Liver (tissue), 10 donors: Measurements from ENCODE around the gene RNF10. TPM values are rescaled to one million over a fixed set of nuclear protein-coding genes. Genes with fewer than 3 reads are reported as not detected.

Experiments used
- DNase-seq: peaks from one replicate; pipeline ENCODE4 v3.0.0-alpha.2; 2017; ENCODE audit warnings: low spot score
- H3K27ac ChIP-seq, 2 donors: one replicate each; pipeline ENCODE4 v1.7.0; 2013; ENCODE audit warnings: inconsistent platforms in 2 of 2, low read length in 2 of 2, control low read depth in 1 of 2, low read depth in 1 of 2, mild to moderate bottlenecking in 1 of 2
- H3K27me3 ChIP-seq, 4 donors: one replicate each; pipeline versions ENCODE4 v1.6.1 to v1.7.0; 2013; ENCODE audit warnings: low read length in 3 of 4, inconsistent platforms in 1 of 4, mild to moderate bottlenecking in 1 of 4, moderate library complexity in 1 of 4; ENCODE audit not compliant: control insufficient read depth in 4 of 4, insufficient read depth in 4 of 4
- H3K36me3 ChIP-seq, 4 donors: one replicate each; pipeline versions ENCODE4 v1.6.1 to v1.7.0; 2013; ENCODE audit warnings: low read length in 3 of 4, mild to moderate bottlenecking in 3 of 4, low read depth in 1 of 4, moderate library complexity in 1 of 4; ENCODE audit not compliant: control insufficient read depth in 4 of 4, insufficient read depth in 3 of 4
- H3K4me1 ChIP-seq, 4 donors: one replicate each; pipeline versions ENCODE4 v1.6.1 to v1.7.0; 2013; ENCODE audit warnings: low read length in 3 of 4, mild to moderate bottlenecking in 3 of 4, moderate library complexity in 1 of 4; ENCODE audit not compliant: control insufficient read depth in 4 of 4, insufficient read depth in 4 of 4
- H3K4me3 ChIP-seq, 3 donors: one replicate each; pipeline versions ENCODE4 v1.6.1 to v1.7.0; 2013; ENCODE audit warnings: low read length in 3 of 3, control low read depth in 1 of 3, low read depth in 1 of 3, mild to moderate bottlenecking in 1 of 3
- H3K9ac ChIP-seq, 2 donors: one replicate each; pipeline ENCODE4 v1.7.0; 2013; ENCODE audit warnings: low read length in 2 of 2, mild to moderate bottlenecking in 2 of 2, moderate library complexity in 2 of 2, control low read depth in 1 of 2, low read depth in 1 of 2
- H3K9me3 ChIP-seq, 4 donors: one replicate each; pipeline versions ENCODE4 v1.6.1 to v1.7.0; 2013; ENCODE audit warnings: low read length in 3 of 4; ENCODE audit not compliant: control insufficient read depth in 4 of 4
- HNF4G ChIP-seq: IDR thresholded peaks from 2 replicates; pipeline ENCODE4 v1.6.1; 2016; ENCODE audit warnings: antibody characterized with exemption
- JUND ChIP-seq, 2 donors: IDR thresholded peaks; 2 replicates each; pipeline ENCODE4 v1.6.1; 2016; ENCODE audit warnings: antibody characterized with exemption in 2 of 2
- SP1 ChIP-seq: IDR thresholded peaks from 2 replicates; pipeline ENCODE4 v1.6.1; 2018; ENCODE audit warnings: antibody characterized with exemption, mild to moderate bottlenecking
- WGBS: extraction: QIAGEN DNeasy Blood & Tissue Kit; methylation state at CpG from one replicate; pipeline ENCODE4 v1.1.7; 2013; 5-methylcytosine and 5-hydroxymethylcytosine counted together
- polyA plus RNA-seq, 2 donors: library from polyadenylated mRNA; stranded (reverse) in 1 of 2; unstranded in 1 of 2; fragments of 200-250 nt in 1 of 2; fragments of >200 nt in 1 of 2; fragmentation: Nextera tagmentation in 1 of 2; extraction: Ambion mirVana in 1 of 2; gene quantifications; one replicate each; pipeline versions ENCODE4 v1.2.1 to v1.2.3, GENCODE V29; 2013 to 2015
- small RNA-seq: library from RNA; depleted of rRNA; stranded (forward); fragments of <200 nt; gene quantifications from one replicate; pipeline ENCODE3, GENCODE V24; 2014
- total RNA-seq, 2 donors: library from RNA; depleted of rRNA; stranded (reverse); fragments of >200 nt; gene quantifications; one replicate each; pipeline ENCODE4 v1.2.3, GENCODE V29; 2014
- TF ChIP-seq, protein P1 (sequence below): IDR thresholded peaks from 2 replicates; pipeline ENCODE4 v1.6.1; 2016; ENCODE audit warnings: antibody characterized with exemption
- donor health status: healthy.
- donor health status: healthy.
- donor health status: healthy.
- donor health status: healthy.
- donor health status: healthy.

Gene RNF10
- total and polyA plus RNA-seq, 4 donors = 48.0 to 157 (median 75.6) TPM

DNA sequence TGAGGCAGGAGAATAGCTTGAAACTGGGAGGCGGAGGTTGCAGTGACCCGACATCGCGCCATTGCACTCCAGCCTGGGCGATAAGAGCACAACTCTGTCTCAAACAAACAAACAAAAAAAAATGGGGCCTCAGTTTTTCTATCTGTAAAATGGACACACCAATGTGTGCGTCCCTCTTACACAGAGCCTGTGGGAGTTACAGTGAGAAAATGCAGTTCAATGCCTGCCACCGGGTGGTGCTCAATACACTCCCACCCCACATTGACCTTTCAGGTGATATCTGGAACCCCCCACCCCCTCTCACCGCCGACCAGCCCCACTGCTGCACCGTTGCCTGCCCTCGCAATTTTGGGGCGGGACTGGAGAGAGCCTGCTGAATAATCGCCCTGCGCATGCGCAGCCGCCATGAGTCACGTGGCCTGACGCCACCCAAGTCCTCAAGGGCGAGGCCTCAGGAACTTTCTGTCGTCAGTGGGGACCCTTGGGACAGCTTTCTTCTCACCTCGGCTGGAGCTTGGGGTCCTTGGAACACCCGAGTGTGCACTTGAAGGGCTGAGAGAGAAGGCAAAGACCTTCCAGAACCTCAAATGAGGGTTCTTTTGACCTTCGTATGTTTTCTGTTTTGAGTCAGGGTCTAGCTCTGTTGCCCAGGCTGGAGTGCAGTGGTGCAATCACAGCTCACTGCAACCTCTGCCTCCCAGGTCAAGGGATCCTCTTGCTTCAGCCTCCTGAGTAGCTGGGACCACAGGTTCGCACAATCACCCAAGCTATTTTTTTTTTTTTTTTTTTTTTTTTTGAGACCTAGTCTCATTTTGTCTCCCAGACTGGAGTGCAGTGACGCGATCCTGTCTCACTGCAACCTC is 91.6 kb downstream of the RNF10 start:
- no peak overlapping the region for H3K4me3 ChIP-seq
- H3K36me3 ChIP-seq = no peaks in the 10 kb centered on the region
- no peak overlapping the region for H3K9ac ChIP-seq
- no peaks in the 10 kb centered on the region for H3K27me3 ChIP-seq
- H3K27ac ChIP-seq = no peak overlapping the region
- WGBS = 85% methylated on average over 26 of the region's 26 CpGs
- no peak for DNase-seq
- H3K4me1 ChIP-seq = no peaks in the 10 kb centered on the region
- no peaks in the 10 kb centered on the region for H3K9me3 ChIP-seq
- TF ChIP-seq HNF4G = no peak
- no peak for TF ChIP-seq SP1
- TF ChIP-seq JUND (IDR thresholded peaks at IDR 0.05) = no peak
- TF ChIP-seq, protein P1, sequence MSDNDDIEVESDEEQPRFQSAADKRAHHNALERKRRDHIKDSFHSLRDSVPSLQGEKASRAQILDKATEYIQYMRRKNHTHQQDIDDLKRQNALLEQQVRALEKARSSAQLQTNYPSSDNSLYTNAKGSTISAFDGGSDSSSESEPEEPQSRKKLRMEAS = no peak

Small RNA genes within 50 kb of the gene (small RNA-seq; reads per million reads assigned to genes)
- not detected for gene RF00019

Other genes with a start within 250 kb of the RNF10 start
- gene RNU4-2, start 242.5 kb upstream of the RNF10 start, total RNA-seq = under 1 TPM; under 0.01 TPM
- gene RNU4-2, start 242.5 kb upstream of the RNF10 start, polyA plus RNA-seq = 10 to 100 TPM in 1 of 2 donors, not detected in 1; 82.7 TPM
- gene RNU4-1, start 241.1 kb upstream of the RNF10 start, total RNA-seq = under 1 TPM; under 0.01 TPM
- gene RNU4-1, start 241.1 kb upstream of the RNF10 start, polyA plus RNA-seq = 10 to 100 TPM in 1 of 2 donors, not detected in 1; 26.0 TPM
- 1 to 10 TPM; 1.6 to 2.3 TPM for gene SIRT4, start 232.0 kb upstream of the RNF10 start, total RNA-seq
- gene SIRT4, start 232.0 kb upstream of the RNF10 start, polyA plus RNA-seq = 1 to 10 TPM; 1.6 to 4.2 TPM
- 1 to 10 TPM in 1 of 2 donors, under 1 TPM in 1; 0.84 to 1.4 TPM for gene PLA2G1B, start 206.6 kb upstream of the RNF10 start, total RNA-seq
- gene PLA2G1B, start 206.6 kb upstream of the RNF10 start, polyA plus RNA-seq = 1 to 10 TPM in 1 of 2 donors, under 1 TPM in 1; 0.39 to 4.6 TPM
- gene MSI1, start 165.2 kb upstream of the RNF10 start, total RNA-seq = 1 to 10 TPM in 1 of 2 donors, not detected in 1; 1.2 TPM
- gene MSI1, start 165.2 kb upstream of the RNF10 start, polyA plus RNA-seq = under 1 TPM in 1 of 2 donors, not detected in 1; 0.13 TPM
- gene COX6A1, start 96.2 kb upstream of the RNF10 start, total RNA-seq = 100 to 1,000 TPM; 338 to 451 TPM
- 100 to 1,000 TPM; 621 to 910 TPM for gene COX6A1, start 96.2 kb upstream of the RNF10 start, polyA plus RNA-seq
- gene TRIAP1, start 88.0 kb upstream of the RNF10 start, total RNA-seq = 10 to 100 TPM; 11.9 to 13.3 TPM
- 10 to 100 TPM; 24.7 to 39.9 TPM for gene TRIAP1, start 88.0 kb upstream of the RNF10 start, polyA plus RNA-seq
- 10 to 100 TPM; 13.0 to 15.5 TPM for gene GATC, start 87.9 kb upstream of the RNF10 start, total RNA-seq
- gene GATC, start 87.9 kb upstream of the RNF10 start, polyA plus RNA-seq = 10 to 100 TPM in 1 of 2 donors, 1 to 10 TPM in 1; 8.9 to 13.5 TPM
- 10 to 100 TPM; 45.3 to 83.9 TPM for gene SRSF9, start 64.6 kb upstream of the RNF10 start, total RNA-seq
- gene SRSF9, start 64.6 kb upstream of the RNF10 start, polyA plus RNA-seq = 10 to 100 TPM; 62.6 to 98.5 TPM
- gene DYNLL1, start 38.2 kb upstream of the RNF10 start, total RNA-seq = 100 to 1,000 TPM; 101 to 143 TPM
- gene DYNLL1, start 38.2 kb upstream of the RNF10 start, polyA plus RNA-seq = 100 to 1,000 TPM; 224 to 275 TPM
- 10 to 100 TPM; 25.0 to 29.9 TPM for gene COQ5, start 5.2 kb upstream of the RNF10 start, total RNA-seq
- gene COQ5, start 5.2 kb upstream of the RNF10 start, polyA plus RNA-seq = 10 to 100 TPM; 31.4 to 33.6 TPM
- gene POP5, start 47.0 kb downstream of the RNF10 start, total RNA-seq = 10 to 100 TPM; 20.0 to 20.7 TPM
- gene POP5, start 47.0 kb downstream of the RNF10 start, polyA plus RNA-seq = 10 to 100 TPM; 27.3 to 37.1 TPM
- gene CABP1, start 106.3 kb downstream of the RNF10 start, total RNA-seq = under 1 TPM; 0.05 to 0.08 TPM
- under 1 TPM in 1 of 2 donors, not detected in 1; 0.12 TPM for gene CABP1, start 106.3 kb downstream of the RNF10 start, polyA plus RNA-seq
- 100 to 1,000 TPM in 1 of 2 donors, 10 to 100 TPM in 1; 61.4 to 170 TPM for gene MLEC, start 152.8 kb downstream of the RNF10 start, total RNA-seq
- 100 to 1,000 TPM in 1 of 2 donors, 10 to 100 TPM in 1; 96.3 to 134 TPM for gene MLEC, start 152.8 kb downstream of the RNF10 start, polyA plus RNA-seq
- 10 to 100 TPM; 16.8 to 24.8 TPM for gene UNC119B, start 176.1 kb downstream of the RNF10 start, total RNA-seq
- gene UNC119B, start 176.1 kb downstream of the RNF10 start, polyA plus RNA-seq = 1 to 10 TPM; 3.8 to 6.8 TPM
- 100 to 1,000 TPM in 1 of 2 donors, 10 to 100 TPM in 1; 54.2 to 152 TPM for gene ACADS, start 191.5 kb downstream of the RNF10 start, total RNA-seq
- gene ACADS, start 191.5 kb downstream of the RNF10 start, polyA plus RNA-seq = 100 to 1,000 TPM; 102 to 162 TPM